ENCODE measurements around the gene AOC1. TPM values are rescaled to one million over a fixed set of nuclear protein-coding genes. Genes with fewer than 3 reads are reported as not detected.

The AOC1 gene
- total RNA-seq, 1 experiment from 2014 or later, result not detected

DNA sequence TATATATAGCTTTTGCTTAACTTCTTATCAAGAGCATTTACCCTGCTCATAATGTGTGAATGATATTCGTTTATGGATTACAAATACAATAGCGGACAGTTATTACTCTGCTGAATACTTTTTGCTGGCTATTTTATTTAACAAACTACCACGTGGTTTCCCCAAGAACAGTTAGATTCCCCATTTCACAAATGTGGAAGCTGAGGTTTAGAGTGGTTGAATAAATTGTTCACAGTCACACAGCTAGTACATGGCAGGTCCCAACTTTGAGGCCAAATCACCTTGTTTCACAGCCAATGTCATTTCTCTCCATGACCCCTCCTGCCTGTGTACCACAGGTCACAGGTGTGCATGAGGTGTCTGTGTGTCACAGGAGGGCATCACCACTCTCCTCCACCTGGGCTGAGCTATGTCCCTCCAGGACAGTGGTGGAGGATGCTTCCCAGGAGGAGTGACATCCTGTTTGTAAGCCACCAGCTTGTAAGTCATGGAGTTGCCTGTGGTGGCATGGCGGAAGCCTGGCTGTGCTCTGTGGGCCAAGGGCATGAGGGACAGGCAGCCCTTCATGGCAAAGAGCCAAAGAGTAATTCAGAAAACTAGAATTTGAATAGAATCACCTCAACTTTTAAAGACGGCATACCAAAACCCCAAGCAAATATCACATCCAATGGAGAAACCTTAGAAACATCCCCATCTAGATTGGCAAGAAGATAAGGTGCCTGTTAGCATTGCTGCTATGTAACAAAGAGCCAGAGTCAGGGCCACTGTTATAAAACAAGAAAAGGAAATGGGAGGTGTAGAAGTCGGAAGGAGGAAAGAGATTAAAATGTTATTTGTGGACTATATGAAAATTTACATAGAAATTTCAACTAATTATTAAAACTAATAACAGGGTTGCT, 51.9 kb downstream of the AOC1 start:
- intact Hi-C loops (cut with micrococcal nuclease), result no loop called here
- H3K27ac ChIP-seq (ENCODE audit: low read length), result peak overlapping the region; percentile 41
- no peaks in the 10 kb centered on the region for H3K79me2 ChIP-seq (ENCODE audit: low read length)
- peak overlapping the region; percentile 13; the same call in 1 of the 2 replicates for H2AFZ ChIP-seq (ENCODE audit: low read length)
- no peak overlapping the region for H3K9ac ChIP-seq (ENCODE audit: low read length)
- no peaks in the 10 kb centered on the region for H4K20me1 ChIP-seq (ENCODE audit: low read length)
- ChIA-PET CTCF (no interaction called here), POLR2A (ENCODE audit: unreplicated experiment) (no interaction called here)
- peak overlapping the region; percentile 59 for H3K4me2 ChIP-seq (ENCODE audit: low read length)
- H3K9me3 ChIP-seq (ENCODE audit: low read length), result no peaks in the 10 kb centered on the region
- peaks cover 4% of the 10 kb centered on the region; the same call in 1 of the 2 replicates for H3K27me3 ChIP-seq (ENCODE audit: low read length)
- no peaks in the 10 kb centered on the region for H3F3A ChIP-seq (ENCODE audit: low read length, unreplicated experiment)
- H3K9me2 ChIP-seq (replicated peaks; ENCODE audit: low read length), result no peaks in the 10 kb centered on the region
- TF ChIP-seq EZH2phosphoT487 (IDR thresholded peaks at IDR 0.05; ENCODE audit: borderline replicate concordance, low read length) (no peak), EZH2 (IDR thresholded peaks at IDR 0.05; ENCODE audit: low read length, unreplicated experiment) (no peak)
- TF ChIP-seq, protein P1, sequence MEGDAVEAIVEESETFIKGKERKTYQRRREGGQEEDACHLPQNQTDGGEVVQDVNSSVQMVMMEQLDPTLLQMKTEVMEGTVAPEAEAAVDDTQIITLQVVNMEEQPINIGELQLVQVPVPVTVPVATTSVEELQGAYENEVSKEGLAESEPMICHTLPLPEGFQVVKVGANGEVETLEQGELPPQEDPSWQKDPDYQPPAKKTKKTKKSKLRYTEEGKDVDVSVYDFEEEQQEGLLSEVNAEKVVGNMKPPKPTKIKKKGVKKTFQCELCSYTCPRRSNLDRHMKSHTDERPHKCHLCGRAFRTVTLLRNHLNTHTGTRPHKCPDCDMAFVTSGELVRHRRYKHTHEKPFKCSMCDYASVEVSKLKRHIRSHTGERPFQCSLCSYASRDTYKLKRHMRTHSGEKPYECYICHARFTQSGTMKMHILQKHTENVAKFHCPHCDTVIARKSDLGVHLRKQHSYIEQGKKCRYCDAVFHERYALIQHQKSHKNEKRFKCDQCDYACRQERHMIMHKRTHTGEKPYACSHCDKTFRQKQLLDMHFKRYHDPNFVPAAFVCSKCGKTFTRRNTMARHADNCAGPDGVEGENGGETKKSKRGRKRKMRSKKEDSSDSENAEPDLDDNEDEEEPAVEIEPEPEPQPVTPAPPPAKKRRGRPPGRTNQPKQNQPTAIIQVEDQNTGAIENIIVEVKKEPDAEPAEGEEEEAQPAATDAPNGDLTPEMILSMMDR (conservative IDR thresholded peaks at IDR 0.05; ENCODE audit: low read depth, low read length), result no peak
- H3K4me3 ChIP-seq (ENCODE audit: low read length), result no peak overlapping the region; the same call in 1 of the 2 replicates
- DNase-seq (no peak), ATAC-seq (peak; percentile 6)
- H3K4me1 ChIP-seq (ENCODE audit: insufficient read depth, low read length), result peaks cover 27% of the 10 kb centered on the region
- no peaks in the 10 kb centered on the region for H3K36me3 ChIP-seq (ENCODE audit: low read depth, low read length)
- no TSS peak for BruUV-seq (replicated peaks)

DNA sequence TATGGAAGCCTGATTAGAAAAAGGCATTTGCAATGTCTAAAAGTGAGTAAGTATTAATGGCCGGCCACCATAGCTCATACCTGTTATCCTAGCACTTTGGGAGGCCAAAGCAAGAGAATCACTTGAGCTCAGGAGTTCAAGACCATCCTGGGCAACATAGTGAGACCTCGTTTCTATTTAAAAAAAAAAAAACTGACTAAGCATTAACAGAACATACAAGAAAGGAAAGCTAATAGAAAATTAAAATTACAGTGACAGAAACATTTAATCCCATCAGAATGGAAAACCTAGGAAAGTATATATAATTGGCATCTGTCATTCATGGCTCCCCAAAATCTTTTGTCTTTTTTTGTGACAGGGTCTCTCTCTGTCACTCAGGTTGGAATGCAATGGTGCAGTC, 55.9 kb downstream of the AOC1 start:
- H3K27me3 ChIP-seq (ENCODE audit: low read length), result peaks cover 19% of the 10 kb centered on the region
- ATAC-seq, result no peak
- POLR2A ChIA-PET (ENCODE audit: unreplicated experiment), result no interaction called here

More for the DNA sequence above, 55.9 kb downstream of the AOC1 start:
- H2AFZ ChIP-seq (ENCODE audit: low read length), result no peak overlapping the region
- no peaks in the 10 kb centered on the region for H3K79me2 ChIP-seq (ENCODE audit: low read length)
- no peak for DNase-seq
- H4K20me1 ChIP-seq (ENCODE audit: low read length), result no peaks in the 10 kb centered on the region
- H3F3A ChIP-seq (ENCODE audit: low read length, unreplicated experiment), result no peaks in the 10 kb centered on the region
- intact Hi-C loops (cut with micrococcal nuclease), result no loop called here
- no peaks in the 10 kb centered on the region for H3K9me2 ChIP-seq (replicated peaks; ENCODE audit: low read length)
- H3K4me2 ChIP-seq (ENCODE audit: low read length), result no peak overlapping the region
- H3K4me1 ChIP-seq (ENCODE audit: insufficient read depth, low read length), result peaks cover 15% of the 10 kb centered on the region
- no peak overlapping the region for H3K9ac ChIP-seq (ENCODE audit: low read length)
- CTCF ChIA-PET, result interaction anchor here (0.7 kb wide), 1 partner anchor 52 kb away, joined by 3 read pairs; no protein-coding TSS in a partner anchor
- TF ChIP-seq, protein P1 (conservative IDR thresholded peaks at IDR 0.05; ENCODE audit: low read depth, low read length), result no peak
- TF ChIP-seq EZH2 (IDR thresholded peaks at IDR 0.05; ENCODE audit: low read length, unreplicated experiment) (no peak), EZH2phosphoT487 (IDR thresholded peaks at IDR 0.05; ENCODE audit: borderline replicate concordance, low read length) (no peak)
- BruUV-seq (replicated peaks), result no TSS peak
- no peaks in the 10 kb centered on the region for H3K9me3 ChIP-seq (ENCODE audit: low read length)
- no peaks in the 10 kb centered on the region for H3K36me3 ChIP-seq (ENCODE audit: low read depth, low read length)
- no peak overlapping the region for H3K4me3 ChIP-seq (ENCODE audit: low read length)
- H3K27ac ChIP-seq (ENCODE audit: low read length), result no peak overlapping the region

Measured in PC-3 (cell line).